Measurements from ENCODE around the gene PRSS12. TPM values are rescaled to one million over a fixed set of nuclear protein-coding genes. Genes with fewer than 3 reads are reported as not detected.

The PRSS12 gene
- total RNA-seq, 1 experiment from 2014 or later = 3.1 TPM

DNA sequence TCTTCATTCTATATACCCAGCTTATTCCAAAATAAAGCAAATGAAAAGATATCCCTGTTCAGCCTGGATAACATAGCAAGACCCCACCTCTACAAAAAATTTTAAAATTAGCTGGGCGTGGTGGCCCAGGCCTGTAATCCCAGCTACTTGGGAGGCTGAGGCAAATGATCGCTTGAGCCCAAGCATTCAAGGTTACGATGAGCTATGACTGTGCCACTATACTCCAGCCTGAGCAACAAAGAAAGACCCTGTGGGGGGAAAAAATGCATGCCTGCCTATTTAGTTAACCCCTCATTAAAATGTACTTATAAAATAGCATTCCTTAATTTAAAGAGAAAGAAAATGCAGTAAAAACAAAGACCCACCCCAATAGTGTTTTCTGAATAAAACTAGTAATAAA, 9.3 kb downstream of the PRSS12 start:
- no peaks in the 10 kb centered on the region for H3K36me3 ChIP-seq (ENCODE audit: insufficient read depth, low read length, poor library complexity, severe bottlenecking)
- ChIA-PET CTCF (no interaction called here), POLR2A (ENCODE audit: low non-redundant PET) (interaction anchor here (0.5 kb wide), 1 partner anchor 9 kb away, joined by 10 read pairs; the partner anchor contains the start of gene PRSS12)
- no peaks in the 10 kb centered on the region for H3K27me3 ChIP-seq (replicated peaks; ENCODE audit: insufficient read depth, low read depth, low read length, poor library complexity)
- no TSS peak for BruUV-seq (replicated peaks)
- TF ChIP-seq, protein P1, sequence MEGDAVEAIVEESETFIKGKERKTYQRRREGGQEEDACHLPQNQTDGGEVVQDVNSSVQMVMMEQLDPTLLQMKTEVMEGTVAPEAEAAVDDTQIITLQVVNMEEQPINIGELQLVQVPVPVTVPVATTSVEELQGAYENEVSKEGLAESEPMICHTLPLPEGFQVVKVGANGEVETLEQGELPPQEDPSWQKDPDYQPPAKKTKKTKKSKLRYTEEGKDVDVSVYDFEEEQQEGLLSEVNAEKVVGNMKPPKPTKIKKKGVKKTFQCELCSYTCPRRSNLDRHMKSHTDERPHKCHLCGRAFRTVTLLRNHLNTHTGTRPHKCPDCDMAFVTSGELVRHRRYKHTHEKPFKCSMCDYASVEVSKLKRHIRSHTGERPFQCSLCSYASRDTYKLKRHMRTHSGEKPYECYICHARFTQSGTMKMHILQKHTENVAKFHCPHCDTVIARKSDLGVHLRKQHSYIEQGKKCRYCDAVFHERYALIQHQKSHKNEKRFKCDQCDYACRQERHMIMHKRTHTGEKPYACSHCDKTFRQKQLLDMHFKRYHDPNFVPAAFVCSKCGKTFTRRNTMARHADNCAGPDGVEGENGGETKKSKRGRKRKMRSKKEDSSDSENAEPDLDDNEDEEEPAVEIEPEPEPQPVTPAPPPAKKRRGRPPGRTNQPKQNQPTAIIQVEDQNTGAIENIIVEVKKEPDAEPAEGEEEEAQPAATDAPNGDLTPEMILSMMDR (conservative IDR thresholded peaks at IDR 0.05; ENCODE audit: low read depth, low read length) = no peak
- TF ChIP-seq EZH2 (IDR thresholded peaks at IDR 0.05; ENCODE audit: borderline replicate concordance, low read depth, low read length, poor library complexity, severe bottlenecking) = no peak
- H3K4me1 ChIP-seq (ENCODE audit: insufficient read depth, low read length, poor library complexity, severe bottlenecking) = no peaks in the 10 kb centered on the region
- intact Hi-C loops (cut with micrococcal nuclease; ENCODE audit: unreplicated experiment) = no loop called here
- H3K4me3 ChIP-seq (ENCODE audit: low read depth, low read length, poor library complexity, severe bottlenecking) = no peak overlapping the region
- no peak for DNase-seq (ENCODE audit: low spot score)
- H3K27ac ChIP-seq (ENCODE audit: low read depth, low read length, poor library complexity, severe bottlenecking) = no peak overlapping the region
- no peaks in the 10 kb centered on the region for H3K9me3 ChIP-seq (ENCODE audit: low read depth, low read length, poor library complexity, severe bottlenecking)

DNA sequence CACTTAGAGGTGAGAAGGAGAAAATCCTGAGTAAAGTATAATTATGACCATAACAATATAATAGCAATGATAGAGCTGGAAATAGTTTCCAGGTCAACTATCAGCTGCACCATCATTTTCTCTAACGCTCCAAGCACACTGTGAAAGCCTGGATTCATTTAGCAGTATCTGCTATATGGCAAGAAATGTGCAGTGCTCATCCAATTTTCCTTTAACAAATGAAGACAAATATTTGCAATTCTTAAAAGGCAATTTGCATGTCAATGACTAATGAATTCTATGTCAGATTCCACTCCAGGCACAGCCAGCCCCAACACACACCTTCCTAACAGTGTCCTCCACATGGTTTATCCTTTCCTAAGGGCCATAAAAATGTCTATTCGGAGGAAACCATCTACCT, 12.7 kb downstream of the PRSS12 start:
- Histone ChIP-seq H3K9me3 (ENCODE audit: low read depth, low read length, poor library complexity, severe bottlenecking) (no peaks in the 10 kb centered on the region), H3K4me3 (ENCODE audit: low read depth, low read length, poor library complexity, severe bottlenecking) (no peak overlapping the region), H3K27me3 (replicated peaks; ENCODE audit: insufficient read depth, low read depth, low read length, poor library complexity) (no peaks in the 10 kb centered on the region), H3K4me1 (ENCODE audit: insufficient read depth, low read length, poor library complexity, severe bottlenecking) (no peaks in the 10 kb centered on the region), H3K27ac (ENCODE audit: low read depth, low read length, poor library complexity, severe bottlenecking) (no peak overlapping the region), H3K36me3 (ENCODE audit: insufficient read depth, low read length, poor library complexity, severe bottlenecking) (no peaks in the 10 kb centered on the region)
- intact Hi-C loops (cut with micrococcal nuclease; ENCODE audit: unreplicated experiment) = no loop called here
- ChIA-PET POLR2A (ENCODE audit: low non-redundant PET) (no interaction called here), CTCF (no interaction called here)
- no TSS peak for BruUV-seq (replicated peaks)
- TF ChIP-seq, protein P1 (conservative IDR thresholded peaks at IDR 0.05; ENCODE audit: low read depth, low read length) = no peak
- no peak for TF ChIP-seq EZH2 (IDR thresholded peaks at IDR 0.05; ENCODE audit: borderline replicate concordance, low read depth, low read length, poor library complexity, severe bottlenecking)
- DNase-seq (ENCODE audit: low spot score) = no peak

DNA sequence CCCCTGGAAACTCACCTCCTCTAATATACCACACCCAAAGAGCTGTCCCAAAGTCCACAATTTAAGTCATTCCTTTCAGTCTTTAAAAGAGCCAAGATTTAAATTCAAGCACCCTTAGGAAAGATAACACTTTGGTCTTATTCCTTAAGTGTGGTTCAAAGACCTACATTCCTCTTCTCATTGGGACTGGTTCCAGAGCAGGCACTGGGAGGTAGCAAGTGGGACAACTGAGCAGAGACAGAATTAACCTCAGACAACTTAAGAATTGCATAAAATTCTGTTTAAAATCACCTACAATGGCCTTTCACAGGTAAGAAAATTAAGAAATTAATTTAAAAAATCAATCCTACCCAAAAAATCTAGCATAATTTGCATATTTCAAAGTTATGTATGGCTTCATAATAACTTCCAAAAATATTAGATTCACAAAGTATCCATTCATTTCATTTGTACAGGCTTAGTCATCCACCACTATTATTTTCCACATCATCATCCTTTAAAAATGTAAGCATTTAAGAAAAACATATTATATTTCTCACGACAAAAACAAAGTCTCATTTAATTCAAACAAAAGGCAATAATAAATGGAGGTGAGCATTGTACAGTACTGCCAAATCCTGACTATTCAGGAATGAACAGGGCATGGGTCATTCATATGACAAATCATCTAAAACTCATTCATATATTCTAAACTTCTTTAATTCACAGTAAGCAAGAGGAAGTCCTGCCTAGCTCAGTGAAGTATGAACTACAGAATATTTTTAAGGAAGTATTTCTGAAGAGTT, 13.6 kb downstream of the PRSS12 start:
- Histone ChIP-seq H3K27me3 (replicated peaks; ENCODE audit: insufficient read depth, low read depth, low read length, poor library complexity) (no peaks in the 10 kb centered on the region), H3K4me1 (ENCODE audit: insufficient read depth, low read length, poor library complexity, severe bottlenecking) (no peaks in the 10 kb centered on the region), H3K9me3 (ENCODE audit: low read depth, low read length, poor library complexity, severe bottlenecking) (no peaks in the 10 kb centered on the region), H3K27ac (ENCODE audit: low read depth, low read length, poor library complexity, severe bottlenecking) (no peak overlapping the region), H3K36me3 (ENCODE audit: insufficient read depth, low read length, poor library complexity, severe bottlenecking) (no peaks in the 10 kb centered on the region), H3K4me3 (ENCODE audit: low read depth, low read length, poor library complexity, severe bottlenecking) (no peak overlapping the region)
- intact Hi-C loops (cut with micrococcal nuclease; ENCODE audit: unreplicated experiment) = no loop called here
- no peak for DNase-seq (ENCODE audit: low spot score)
- POLR2A ChIA-PET (ENCODE audit: low non-redundant PET) = no interaction called here
- TF ChIP-seq, protein P1 (conservative IDR thresholded peaks at IDR 0.05; ENCODE audit: low read depth, low read length) = no peak
- no peak for TF ChIP-seq EZH2 (IDR thresholded peaks at IDR 0.05; ENCODE audit: borderline replicate concordance, low read depth, low read length, poor library complexity, severe bottlenecking)
- CTCF ChIA-PET = no interaction called here
- no TSS peak for BruUV-seq (replicated peaks)

Measured in A673 (cell line).